ENCODE data around the gene P2RX6.

The P2RX6 gene

GRCh38 chr22:20975541-20976290, 39.2 kb upstream of the P2RX6 start:
- H3K9me3 Mint-ChIP-seq = peaks cover 9% of the 10 kb centered on the region
- no peak overlapping the region for H3K4me3 Mint-ChIP-seq
- H3K27me3 Mint-ChIP-seq (ENCODE audit: low read depth, poor library complexity) = peaks cover 41% of the 10 kb centered on the region

GRCh38 chr22:20976291-20976877, 38.6 kb upstream of the P2RX6 start:
- Mint-ChIP-seq H3K4me3 (no peak overlapping the region), H3K27ac (no peak overlapping the region), H3K4me1 (peaks cover 39% of the 10 kb centered on the region), H3K9me3 (peaks cover 9% of the 10 kb centered on the region), H3K27me3 (ENCODE audit: low read depth, poor library complexity) (peaks cover 41% of the 10 kb centered on the region), H3K36me3 (ENCODE audit: low read depth) (no peaks in the 10 kb centered on the region)
- TF ChIP-seq, protein P1, sequence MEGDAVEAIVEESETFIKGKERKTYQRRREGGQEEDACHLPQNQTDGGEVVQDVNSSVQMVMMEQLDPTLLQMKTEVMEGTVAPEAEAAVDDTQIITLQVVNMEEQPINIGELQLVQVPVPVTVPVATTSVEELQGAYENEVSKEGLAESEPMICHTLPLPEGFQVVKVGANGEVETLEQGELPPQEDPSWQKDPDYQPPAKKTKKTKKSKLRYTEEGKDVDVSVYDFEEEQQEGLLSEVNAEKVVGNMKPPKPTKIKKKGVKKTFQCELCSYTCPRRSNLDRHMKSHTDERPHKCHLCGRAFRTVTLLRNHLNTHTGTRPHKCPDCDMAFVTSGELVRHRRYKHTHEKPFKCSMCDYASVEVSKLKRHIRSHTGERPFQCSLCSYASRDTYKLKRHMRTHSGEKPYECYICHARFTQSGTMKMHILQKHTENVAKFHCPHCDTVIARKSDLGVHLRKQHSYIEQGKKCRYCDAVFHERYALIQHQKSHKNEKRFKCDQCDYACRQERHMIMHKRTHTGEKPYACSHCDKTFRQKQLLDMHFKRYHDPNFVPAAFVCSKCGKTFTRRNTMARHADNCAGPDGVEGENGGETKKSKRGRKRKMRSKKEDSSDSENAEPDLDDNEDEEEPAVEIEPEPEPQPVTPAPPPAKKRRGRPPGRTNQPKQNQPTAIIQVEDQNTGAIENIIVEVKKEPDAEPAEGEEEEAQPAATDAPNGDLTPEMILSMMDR (IDR thresholded peaks at IDR 0.05) = no peak
- DNase-seq = no peak

More at GRCh38 chr22:20975541-20976290, 39.2 kb upstream of the P2RX6 start:
- Mint-ChIP-seq H3K4me1 (peaks cover 39% of the 10 kb centered on the region), H3K27ac (no peak overlapping the region), H3K36me3 (ENCODE audit: low read depth) (no peaks in the 10 kb centered on the region)
- TF ChIP-seq, protein P1 (IDR thresholded peaks at IDR 0.05) = no peak
- DNase-seq = no peak

GRCh38 chr22:20977019-20977418, 37.9 kb upstream of the P2RX6 start:
- H3K4me3 Mint-ChIP-seq = no peak overlapping the region
- no peak for DNase-seq
- TF ChIP-seq, protein P1 (IDR thresholded peaks at IDR 0.05) = no peak
- H3K27me3 Mint-ChIP-seq (ENCODE audit: low read depth, poor library complexity) = peaks cover 41% of the 10 kb centered on the region
- peaks cover 9% of the 10 kb centered on the region for H3K9me3 Mint-ChIP-seq
- no peaks in the 10 kb centered on the region for H3K36me3 Mint-ChIP-seq (ENCODE audit: low read depth)
- peaks cover 36% of the 10 kb centered on the region for H3K4me1 Mint-ChIP-seq
- H3K27ac Mint-ChIP-seq = no peak overlapping the region

- Mint-ChIP-seq H3K27me3 (ENCODE audit: low read depth, poor library complexity) (peaks cover 41% of the 10 kb centered on the region), H3K27ac (no peak overlapping the region), H3K4me1 (peaks cover 33% of the 10 kb centered on the region), H3K4me3 (no peak overlapping the region), H3K36me3 (ENCODE audit: low read depth) (no peaks in the 10 kb centered on the region), H3K9me3 (peaks cover 9% of the 10 kb centered on the region)
- TF ChIP-seq, protein P1 (IDR thresholded peaks at IDR 0.05) = no peak
- no peak for DNase-seq
These were observed 37.3 kb upstream of the P2RX6 start for GRCh38 chr22:20977516-20978170.

DNA sequence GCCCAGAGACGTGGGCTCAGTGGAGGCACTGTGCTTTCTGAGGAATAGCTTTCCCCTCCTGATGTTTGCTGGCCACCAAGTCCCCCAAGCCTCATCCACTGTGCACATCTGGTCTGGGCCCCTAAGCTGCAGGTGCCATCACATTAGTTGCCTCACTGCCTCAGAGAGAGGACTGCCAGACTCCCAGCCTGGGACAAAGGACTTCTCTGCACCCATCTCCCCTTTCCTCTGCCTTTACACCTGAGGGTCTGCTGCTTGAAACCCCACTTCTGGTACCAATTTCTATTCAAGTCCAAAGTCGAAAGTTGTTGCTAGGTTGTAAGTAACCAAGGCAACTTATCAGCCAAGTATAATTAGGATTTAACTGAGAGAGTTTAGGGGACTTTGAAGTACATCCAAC, 36.5 kb upstream of the P2RX6 start:
- Mint-ChIP-seq H3K4me1 (peaks cover 39% of the 10 kb centered on the region), H3K27me3 (ENCODE audit: low read depth, poor library complexity) (peaks cover 41% of the 10 kb centered on the region), H3K4me3 (no peak overlapping the region), H3K36me3 (ENCODE audit: low read depth) (no peaks in the 10 kb centered on the region), H3K9me3 (peaks cover 9% of the 10 kb centered on the region), H3K27ac (no peak overlapping the region)
- DNase-seq = no peak
- TF ChIP-seq, protein P1 (IDR thresholded peaks at IDR 0.05) = no peak

Measured in nephron progenitor cell (in vitro differentiated cells).